ENCODE data around the gene PAQR5.

- TF ChIP-seq CTCF (IDR thresholded peaks at IDR 0.05; ENCODE audit: low read length) (no peak), EZH2 (IDR thresholded peaks at IDR 0.05; ENCODE audit: borderline replicate concordance, low read length) (no peak)
These were observed 7.3 kb downstream of the PAQR5 start for GRCh38 chr15:69305933-69306568.

All from OCI-LY1 (cell line).